Keratinocyte (primary cell): Measurements from ENCODE around the gene TLK1. TPM values are rescaled to one million over a fixed set of nuclear protein-coding genes. Genes with fewer than 3 reads are reported as not detected.

Source experiments
- DNase-seq: peaks from one replicate; pipeline ENCODE4 v3.0.0-alpha.2; 2011; ENCODE audit warnings: low read depth, missing footprints, low spot score
- FAIRE-seq: peaks from 2 replicates; lab custom pipeline; 2011; peaks lifted over from hg19 to GRCh38; lab: Jason Lieb, UNC
- H2AFZ ChIP-seq: 2 replicates; pipeline ENCODE4 v1.6.0; 2012; ENCODE audit warnings: low read length, control low read depth, inconsistent platforms; ENCODE audit not compliant: control insufficient read depth
- H3K27ac ChIP-seq: 2 replicates; pipeline ENCODE4 v1.5.1; 2011; ENCODE audit warnings: low read length; ENCODE audit not compliant: control insufficient read depth, insufficient read depth
- H3K27me3 ChIP-seq: 3 replicates; pipeline ENCODE4 v1.6.0; 2011; ENCODE audit warnings: low read length; ENCODE audit not compliant: control insufficient read depth, insufficient read depth; ENCODE audit errors: extremely low read depth
- H3K36me3 ChIP-seq, 2 experiments: 2 replicates in 1 of 2; 3 replicates in 1 of 2; pipeline ENCODE4 v1.5.1; 2011; ENCODE audit warnings: low read length in 2 of 2, mild to moderate bottlenecking in 1 of 2; ENCODE audit not compliant: control insufficient read depth in 2 of 2, insufficient read depth in 2 of 2; ENCODE audit errors: extremely low read depth in 1 of 2
- H3K4me1 ChIP-seq: 3 replicates; pipeline ENCODE4 v1.5.1; 2011; ENCODE audit warnings: low read length; ENCODE audit not compliant: control insufficient read depth, insufficient read depth; ENCODE audit errors: extremely low read depth
- H3K4me2 ChIP-seq: 3 replicates; pipeline ENCODE4 v1.6.0; 2011; ENCODE audit warnings: low read depth, low read length; ENCODE audit not compliant: control insufficient read depth, insufficient read depth; ENCODE audit errors: extremely low read depth
- H3K4me3 ChIP-seq, 3 experiments: fragments of 200-600 bp in 1 of 3; sonication (generic) in 1 of 3; 2 replicates in 2 of 3; 3 replicates in 1 of 3; pipeline ENCODE4 v1.5.1; 2011 to 2016; ENCODE audit warnings: low read length in 3 of 3, mild to moderate bottlenecking in 3 of 3, control low read depth in 2 of 3, inconsistent platforms in 1 of 3, low read depth in 1 of 3, mixed read lengths in 1 of 3, mixed run types in 1 of 3, moderate library complexity in 1 of 3; ENCODE audit not compliant: control insufficient read depth in 2 of 3, insufficient read depth in 2 of 3; ENCODE audit errors: extremely low read depth in 1 of 3
- H3K79me2 ChIP-seq: 2 replicates; pipeline ENCODE4 v1.6.0; 2012; ENCODE audit warnings: low read length; ENCODE audit not compliant: control insufficient read depth, insufficient read depth
- H3K9ac ChIP-seq: 3 replicates; pipeline ENCODE4 v1.6.0; 2011; ENCODE audit warnings: low read length; ENCODE audit not compliant: control insufficient read depth, insufficient read depth; ENCODE audit errors: extremely low read depth
- H3K9me1 ChIP-seq: 3 replicates; pipeline ENCODE4 v1.6.0; 2011; ENCODE audit warnings: low read length; ENCODE audit not compliant: control insufficient read depth, insufficient read depth; ENCODE audit errors: extremely low read depth
- H3K9me3 ChIP-seq: 2 replicates; pipeline ENCODE4 v1.5.1; 2012; ENCODE audit warnings: low read depth, low read length; ENCODE audit not compliant: control insufficient read depth
- H4K20me1 ChIP-seq: 3 replicates; pipeline ENCODE4 v1.6.0; 2011; ENCODE audit warnings: low read length; ENCODE audit not compliant: control insufficient read depth, insufficient read depth; ENCODE audit errors: extremely low read depth
- CTCF ChIP-seq, 3 experiments: IDR thresholded peaks in 1 of 3; conservative IDR thresholded peaks in 1 of 3; optimal IDR thresholded peaks in 1 of 3; 2 replicates in 2 of 3; 3 replicates in 1 of 3; pipeline versions ENCODE3 to v1.5.1; 2011; ENCODE audit warnings: low read length in 3 of 3, mild to moderate bottlenecking in 3 of 3, moderate library complexity in 2 of 3, control low read depth in 1 of 3, inconsistent platforms in 1 of 3; ENCODE audit not compliant: insufficient read depth in 2 of 3; ENCODE audit errors: extremely low read depth in 1 of 3
- EZH2 ChIP-seq: IDR thresholded peaks from one replicate; pipeline ENCODE4 v1.6.1; 2012; ENCODE audit warnings: inconsistent platforms, mild to moderate bottlenecking, low read length, moderate library complexity
- dilution Hi-C: fragments of 300-500 bp; cut with MboI; formaldehyde crosslinking; loops from one replicate; pipeline ENCODE4 v1.7.0; 2020; ENCODE audit warnings: low sequenced_read_pairs; ENCODE audit not compliant: extremely low pct_ligation_motif_present
- polyA plus RNA-seq, 5 experiments: library from polyadenylated mRNA; depleted of rRNA in 3 of 5; stranded (reverse) in 3 of 5; stranded (forward) in 1 of 5; unstranded in 1 of 5; fragments of >200 nt; gene quantifications; 1 replicate in 1 of 5; 2 replicates in 3 of 5; 3 replicates in 1 of 5; pipeline versions ENCODE4 v1.2.1 to v1.2.3, GENCODE V29; 2011 to 2012; ENCODE audit warnings: missing spikeins in 2 of 5, low read depth in 1 of 5, low replicate concordance in 1 of 5

The TLK1 gene
- polyA plus RNA-seq, 1 donor (not counting 4 experiments of a cell fraction or from before 2014, with no cell fraction given) = 14.7 TPM

- no peak for TF ChIP-seq EZH2
- no peak for TF ChIP-seq CTCF (optimal IDR thresholded peaks at IDR 0.05 in 1 of 3, IDR thresholded peaks at IDR 0.05 in 1 of 3, conservative IDR thresholded peaks at IDR 0.05 in 1 of 3; ENCODE audit: extremely low read depth in 1 of 3, insufficient read depth in 2 of 3, low read length in 3 of 3)
- DNase-seq = no peak
- Histone ChIP-seq H3K9me3 (no peaks in the 10 kb centered on the region), H3K27ac (no peak overlapping the region), H3K79me2 (no peaks in the 10 kb centered on the region), H2AFZ (no peak overlapping the region), H3K4me1 (peaks cover 17% of the 10 kb centered on the region), H3K4me2 (no peak overlapping the region), H3K4me3 (no peak overlapping the region), H4K20me1 (no peaks in the 10 kb centered on the region), H3K36me3 (no peaks in the 10 kb centered on the region), H3K9ac (no peak overlapping the region), H3K27me3 (no peaks in the 10 kb centered on the region), H3K9me1 (no peaks in the 10 kb centered on the region)
- no peak for FAIRE-seq
- dilution Hi-C loops = no loop called here
Observed at GRCh38 chr2:171180229-171180930, 19.7 kb upstream of the TLK1 start.

- Histone ChIP-seq H3K4me3 (no peak overlapping the region), H3K36me3 (no peaks in the 10 kb centered on the region), H4K20me1 (no peaks in the 10 kb centered on the region), H3K9me3 (no peaks in the 10 kb centered on the region), H3K4me2 (no peak overlapping the region), H2AFZ (no peak overlapping the region), H3K79me2 (no peaks in the 10 kb centered on the region), H3K9me1 (no peaks in the 10 kb centered on the region), H3K27ac (no peak overlapping the region), H3K4me1 (peaks cover 23% of the 10 kb centered on the region), H3K9ac (no peak overlapping the region), H3K27me3 (no peaks in the 10 kb centered on the region)
- no peak for FAIRE-seq
- dilution Hi-C loops = no loop called here
- TF ChIP-seq CTCF (optimal IDR thresholded peaks at IDR 0.05 in 1 of 3, IDR thresholded peaks at IDR 0.05 in 1 of 3, conservative IDR thresholded peaks at IDR 0.05 in 1 of 3; ENCODE audit: extremely low read depth in 1 of 3, insufficient read depth in 2 of 3, low read length in 3 of 3) (no peak), EZH2 (no peak)
- DNase-seq = no peak
Observed at GRCh38 chr2:171178993-171179392, 18.3 kb upstream of the TLK1 start.
